HG03045 (cell line): Measurements from ENCODE around the gene ZBTB8OS.
"Not testable (repeated sequence)": the region's sequence is repeated elsewhere in the genome, so short reads cannot be mapped to it uniquely, and the experiment has no call there.

Experiments
- ATAC-seq: cut with Tn5 transposase; IDR thresholded peaks from one replicate; pipeline ENCODE4 v1.9.1; 2021; ENCODE audit warnings: mild to moderate bottlenecking, moderate library complexity; ENCODE audit not compliant: unreplicated experiment

Gene ZBTB8OS

GRCh38 chr1:32650752-32651460 is 556 bp upstream of the ZBTB8OS start, which contains the start of gene RBBP4:
RBBP4 (plus strand) TSS chr1:32651208; CDS start chr1:32651307, 99 bp downstream.
- peak; percentile 84 for ATAC-seq

- ATAC-seq, result no peak
Observed at GRCh38 chr1:32647308-32648134, 2.8 kb downstream of the ZBTB8OS start.

- ATAC-seq, result no peak
Observed at GRCh38 chr1:32644426-32644825, 5.9 kb downstream of the ZBTB8OS start.

- ATAC-seq, result not testable (repeated sequence)
Observed at GRCh38 chr1:32642292-32642827, 8.0 kb downstream of the ZBTB8OS start.

DNA sequence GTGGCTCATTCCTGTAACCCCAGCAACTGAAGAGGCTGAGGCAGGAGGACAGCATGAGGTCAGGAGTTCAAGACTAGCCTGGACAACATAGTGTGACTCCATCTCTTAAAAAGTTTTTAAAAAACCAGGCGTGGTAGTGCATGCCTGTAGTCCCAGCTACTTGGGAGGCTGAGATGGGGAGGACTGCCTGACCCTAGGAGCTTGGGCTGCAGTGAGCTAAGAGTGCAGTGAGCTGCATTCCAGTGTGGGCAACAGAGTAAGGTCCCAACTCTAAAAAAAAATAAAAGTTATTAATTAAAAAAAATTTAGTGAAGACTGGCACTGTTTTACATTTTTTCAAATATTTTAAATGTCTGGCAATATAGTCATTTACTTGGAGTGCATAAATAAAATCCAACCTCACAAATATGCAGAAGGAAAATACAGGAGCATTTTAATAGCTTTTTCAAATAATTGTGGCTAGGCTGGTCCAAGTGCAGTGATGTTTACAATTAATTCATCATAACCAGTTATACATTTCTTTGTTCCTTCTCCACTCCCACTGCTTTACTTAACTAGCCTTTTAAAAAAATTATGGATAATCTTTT is 10.8 kb downstream of the ZBTB8OS start:
- ATAC-seq, result no peak

GRCh38 chr1:32636914-32637645 is 13.3 kb downstream of the ZBTB8OS start:
- ATAC-seq, result no peak

DNA sequence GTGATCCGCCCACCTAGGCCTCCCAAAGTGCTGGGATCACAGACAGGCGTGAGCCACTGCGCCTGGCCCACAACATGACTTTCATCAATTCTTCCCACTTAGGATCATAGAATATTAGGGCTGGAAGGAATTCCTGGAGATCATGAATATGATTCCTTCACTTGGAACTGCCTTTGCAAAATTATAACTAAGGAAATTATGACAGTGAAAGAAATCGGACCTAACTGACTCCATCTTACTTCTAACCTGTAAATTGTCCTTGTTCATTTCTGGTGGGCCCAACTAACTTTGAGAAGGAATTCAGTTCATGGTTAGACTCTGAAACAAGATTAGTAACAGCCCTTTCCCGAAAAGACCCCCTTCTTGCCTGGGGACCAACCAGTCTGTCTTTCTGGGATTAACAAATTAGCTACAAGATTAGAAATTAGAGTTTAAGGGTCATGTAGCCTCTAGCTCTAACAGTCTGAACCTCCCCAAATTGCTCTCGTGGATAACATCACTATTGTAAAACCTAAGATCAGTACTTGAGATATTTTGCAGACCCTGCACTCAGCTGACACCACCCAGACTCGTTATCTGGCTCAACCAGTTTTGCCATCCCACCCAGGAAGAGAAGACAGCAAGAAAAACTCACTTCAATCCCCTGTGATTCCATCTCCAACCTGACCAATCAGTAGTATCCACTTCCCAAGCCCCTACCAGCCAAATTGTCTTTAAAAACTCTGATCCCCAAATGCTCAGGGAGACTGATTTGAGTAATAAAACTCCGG is 14.7 kb downstream of the ZBTB8OS start:
- ATAC-seq, result no peak

DNA sequence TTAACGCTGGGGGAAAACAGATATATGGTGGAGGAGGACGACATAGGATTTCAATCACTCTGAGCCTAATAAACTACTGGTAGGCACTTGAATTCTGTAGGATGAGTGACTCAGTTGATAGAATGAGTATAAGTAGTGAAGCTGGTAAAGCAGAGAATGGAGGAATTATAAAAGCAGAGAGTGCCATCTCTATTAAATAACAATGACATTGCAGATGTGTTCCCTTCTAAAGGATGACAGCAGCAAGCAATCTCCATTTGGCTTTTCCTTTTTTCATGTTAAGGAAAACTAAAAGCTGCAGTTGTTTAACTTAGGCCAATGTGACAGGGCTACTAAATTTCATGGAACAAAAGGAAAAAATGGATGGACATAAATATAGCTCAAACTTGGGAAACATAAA is 17.5 kb downstream of the ZBTB8OS start:
- ATAC-seq, result no peak

DNA sequence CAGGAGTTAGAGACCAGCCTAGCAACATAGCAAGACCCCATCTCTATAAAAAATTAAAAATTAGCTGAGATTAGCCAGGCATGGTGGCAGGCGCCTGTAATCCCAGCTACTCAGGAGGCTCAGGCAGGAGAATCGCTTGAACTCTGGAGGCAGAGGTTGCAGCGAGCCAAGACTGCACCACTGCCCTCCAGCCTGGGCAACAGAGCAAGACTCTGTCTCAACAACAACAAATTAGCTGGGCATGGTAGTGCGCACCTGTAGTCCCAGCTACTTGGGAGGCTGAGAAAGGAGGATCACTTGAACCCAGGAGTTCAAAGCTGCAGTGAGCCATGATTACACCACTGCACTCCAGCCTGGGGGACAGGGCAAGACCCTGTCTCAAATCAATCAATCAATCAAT is 20.2 kb downstream of the ZBTB8OS start:
- ATAC-seq, result not testable (repeated sequence)

DNA sequence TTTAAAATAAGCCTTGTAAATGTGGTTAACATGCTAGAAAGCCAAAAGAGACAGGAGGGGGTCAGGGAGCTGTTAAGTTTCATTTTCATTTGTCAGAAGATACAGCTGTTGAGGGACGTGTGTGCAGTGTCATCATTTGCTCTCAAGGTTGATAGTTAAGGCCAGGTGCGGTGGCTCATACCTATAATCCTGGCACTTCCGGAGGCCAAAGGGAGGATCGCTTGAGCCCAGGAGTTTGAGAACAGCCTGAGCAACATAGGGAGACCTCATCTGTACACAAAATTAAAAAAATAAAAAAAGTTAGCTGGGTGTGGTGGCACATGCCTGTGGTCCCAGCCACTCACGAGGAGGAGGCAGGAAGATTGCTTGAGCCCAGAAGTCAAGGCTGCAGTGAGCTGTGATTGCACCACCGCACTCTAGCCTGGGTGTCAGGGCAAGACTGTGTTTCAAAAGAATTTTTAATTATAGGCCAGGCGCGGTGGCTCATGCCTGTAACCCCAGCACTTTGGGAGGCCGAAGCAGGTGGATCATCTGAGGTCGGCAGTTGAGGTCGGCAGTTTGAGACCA is 22.7 kb downstream of the ZBTB8OS start:
- no peak for ATAC-seq

- no peak for ATAC-seq
Observed at GRCh38 chr1:32626176-32626575, 24.2 kb downstream of the ZBTB8OS start.

- no peak for ATAC-seq
Observed at GRCh38 chr1:32623775-32624174, 26.6 kb downstream of the ZBTB8OS start.

- no peak for ATAC-seq
Observed at GRCh38 chr1:32622806-32623681, 27.3 kb downstream of the ZBTB8OS start.

- ATAC-seq, result no peak
Observed at GRCh38 chr1:32622205-32622604, 28.1 kb downstream of the ZBTB8OS start.

DNA sequence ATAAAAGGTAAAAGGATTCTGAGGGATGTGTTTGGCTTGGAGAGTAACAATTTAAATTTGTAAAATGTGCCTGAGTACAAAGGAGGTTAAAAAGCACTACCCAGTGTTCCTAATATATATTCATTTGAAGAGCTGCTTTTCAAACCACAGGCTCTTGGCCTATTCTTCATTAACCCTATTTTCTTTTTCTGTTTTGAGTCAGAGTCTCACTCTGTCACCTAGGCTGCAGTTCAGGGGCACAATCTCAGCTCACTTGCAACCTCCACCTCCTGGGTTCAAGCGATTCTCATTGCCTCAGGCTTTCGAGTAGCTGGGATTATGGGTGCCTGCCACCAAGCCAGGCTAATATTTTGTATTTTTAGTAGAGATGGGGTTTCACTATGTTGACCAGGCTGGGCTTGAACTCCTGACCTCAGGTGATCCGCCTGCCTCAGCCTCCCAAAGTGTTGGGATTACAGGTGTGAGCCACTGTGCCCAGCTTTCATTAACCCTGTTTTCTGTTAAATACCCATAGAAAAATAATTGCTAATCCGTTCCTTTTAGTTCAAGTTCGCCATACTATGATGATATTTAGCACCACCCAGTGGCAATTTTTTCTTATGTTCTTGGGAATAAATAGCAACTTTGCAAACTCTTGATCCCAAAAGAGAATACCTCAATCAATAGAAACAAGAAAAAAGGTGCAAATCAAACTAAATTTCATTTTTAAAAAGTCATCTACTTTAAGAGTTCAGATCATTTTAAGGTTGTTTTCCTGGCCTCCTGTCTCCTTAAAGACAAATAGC is 30.5 kb downstream of the ZBTB8OS start:
- ATAC-seq, result peak; percentile 72

DNA sequence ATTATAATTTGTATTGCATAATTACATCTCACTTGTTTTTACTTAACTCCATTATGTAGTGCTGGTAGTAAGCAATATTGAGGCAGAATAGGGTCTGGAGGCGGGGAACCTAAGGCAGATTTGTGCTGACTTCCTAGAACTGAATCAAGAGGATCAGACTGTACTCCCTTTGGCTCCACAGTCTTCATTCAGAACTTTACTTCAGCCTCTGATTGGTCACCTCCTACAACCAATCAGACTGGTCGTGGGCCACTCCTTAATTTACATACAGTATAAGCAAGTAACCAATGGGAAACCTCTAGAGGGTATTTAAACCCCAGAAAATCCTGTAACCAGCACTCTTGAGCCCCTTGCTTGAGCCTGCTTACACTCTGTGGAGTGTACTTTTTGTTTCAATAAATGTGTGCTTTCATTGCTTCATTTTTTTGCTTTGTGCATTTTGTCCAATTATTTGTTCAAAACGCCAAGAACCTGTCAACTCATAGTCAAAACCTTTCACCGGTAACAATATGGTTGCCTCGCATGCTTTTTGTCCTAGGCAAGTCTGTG is 31.6 kb downstream of the ZBTB8OS start:
- no peak for ATAC-seq

GRCh38 chr1:32613472-32613871 is 36.9 kb downstream of the ZBTB8OS start:
- ATAC-seq, result no peak
